SK-N-SH (cell line): ENCODE results near the gene PRKCA. TPM values are rescaled to one million over a fixed set of nuclear protein-coding genes. Genes with fewer than 3 reads are reported as not detected.

ENCODE experiments used
- CTCF ChIA-PET: fragments of 300-600, 350-600 bp; formaldehyde crosslinking; extraction: SDS; loops from one replicate; lab custom pipeline; 2021; lab: Yijun Ruan, JAX
- POLR2A ChIA-PET: fragments of 350-600 bp; sonication (Branson Sonifier 250); formaldehyde crosslinking; extraction: SDS; loops from one replicate; lab custom pipeline; 2020; ENCODE audit warnings: antibody characterized with exemption, inconsistent platforms; lab: Yijun Ruan, JAX
- DNase-seq: peaks from one replicate; pipeline ENCODE4 v3.0.0; 2012
- H2AFZ ChIP-seq: fragments of 200-600 bp; sonication (generic); 2 replicates; pipeline ENCODE4 v1.8.1; 2016; ENCODE audit warnings: antibody characterized with exemption, mild to moderate bottlenecking, low read depth
- H3F3A ChIP-seq: fragments of 200-600 bp; sonication (generic); replicated peaks from 2 replicates; pipeline ENCODE3; 2016; ENCODE audit warnings: antibody characterized with exemption, mild to moderate bottlenecking; ENCODE audit not compliant: insufficient read depth
- H3K27ac ChIP-seq, 2 experiments: fragments of 200-500 bp in 1 of 2; fragments of 200-600 bp in 1 of 2; sonication (Bioruptor generic) in 1 of 2; sonication (generic), shearing (Covaris generic) in 1 of 2; 2 replicates each; pipeline versions ENCODE4 v1.5.1 to v1.6.1; 2014 to 2016; ENCODE audit warnings: low read depth in 2 of 2, inconsistent platforms in 1 of 2, low read length in 1 of 2, mild to moderate bottlenecking in 1 of 2, mixed read lengths in 1 of 2
- H3K27me3 ChIP-seq: fragments of 200-600 bp; sonication (generic), shearing (Covaris generic); 2 replicates; pipeline ENCODE4 v1.6.1; 2016; ENCODE audit warnings: mixed run types; ENCODE audit not compliant: insufficient read depth
- H3K36me3 ChIP-seq, 2 experiments: fragments of 200-500 bp in 1 of 2; fragments of 200-600 bp in 1 of 2; sonication (Bioruptor generic) in 1 of 2; sonication (generic) in 1 of 2; replicated peaks in 1 of 2; 2 replicates each; pipeline versions ENCODE3 to v1.5.1; 2014 to 2016; ENCODE audit warnings: low read length in 1 of 2, mild to moderate bottlenecking in 1 of 2; ENCODE audit not compliant: insufficient read depth in 2 of 2, control insufficient read depth in 1 of 2
- H3K4me1 ChIP-seq, 2 experiments: fragments of 200-500 bp in 1 of 2; fragments of 200-600 bp in 1 of 2; sonication (Bioruptor generic) in 1 of 2; sonication (generic), shearing (Covaris generic) in 1 of 2; 2 replicates each; pipeline versions ENCODE4 v1.5.1 to v1.6.1; 2014 to 2016; ENCODE audit warnings: low read depth in 1 of 2, low read length in 1 of 2, mixed run types in 1 of 2; ENCODE audit not compliant: insufficient read depth in 2 of 2, control insufficient read depth in 1 of 2
- H3K4me2 ChIP-seq: fragments of 200-600 bp; sonication (generic), shearing (Covaris generic); 2 replicates; pipeline ENCODE4 v1.6.1; 2017; ENCODE audit warnings: mixed run types
- H3K4me3 ChIP-seq, 2 experiments: fragments of 200-500 bp in 1 of 2; fragments of 200-600 bp in 1 of 2; sonication (Bioruptor generic) in 1 of 2; sonication (generic), shearing (Covaris generic) in 1 of 2; 2 replicates each; pipeline versions ENCODE4 v1.5.1 to v1.8.1; 2014 to 2016; ENCODE audit warnings: low read depth in 2 of 2, inconsistent platforms in 1 of 2, low read length in 1 of 2, mild to moderate bottlenecking in 1 of 2, mixed read lengths in 1 of 2, moderate library complexity in 1 of 2
- H3K79me2 ChIP-seq: fragments of 200-600 bp; sonication (generic); 2 replicates; pipeline ENCODE4 v1.8.1; 2017; ENCODE audit warnings: mild to moderate bottlenecking; ENCODE audit not compliant: insufficient read depth
- H3K9ac ChIP-seq: fragments of 200-600 bp; sonication (generic); 2 replicates; pipeline ENCODE4 v1.6.1; 2017; ENCODE audit warnings: mixed run types
- H3K9me2 ChIP-seq: fragments of 200-600 bp; sonication (generic); 2 replicates; pipeline ENCODE4 v1.6.1; 2017; ENCODE audit warnings: mixed run types
- H3K9me3 ChIP-seq: fragments of 200-600 bp; sonication (generic); 2 replicates; pipeline ENCODE4 v1.6.1; 2017; ENCODE audit warnings: mixed run types, mild to moderate bottlenecking, moderate library complexity
- H4K20me1 ChIP-seq: fragments of 200-600 bp; sonication (generic); 2 replicates; pipeline ENCODE4 v1.6.1; 2017; ENCODE audit warnings: mild to moderate bottlenecking, mixed run types; ENCODE audit not compliant: insufficient read depth
- FOXJ3 ChIP-seq: sonication (generic); formaldehyde crosslinking; IDR thresholded peaks from 2 replicates; pipeline ENCODE4 v1.5.1; 2020; ENCODE audit warnings: mild to moderate bottlenecking, missing genetic modification reagents
- GATA2 ChIP-seq: sonication (generic); formaldehyde crosslinking; IDR thresholded peaks from 2 replicates; pipeline ENCODE4 v1.5.0; 2020; ENCODE audit warnings: mild to moderate bottlenecking, missing genetic modification reagents
- MAX ChIP-seq: IDR thresholded peaks from 2 replicates; pipeline ENCODE4 v1.4.0; 2012; ENCODE audit warnings: low read depth
- MXI1 ChIP-seq: IDR thresholded peaks from 2 replicates; pipeline ENCODE4 v1.6.1; 2012; ENCODE audit warnings: mild to moderate bottlenecking, low read depth, low read length, improper control_type of control experiment
- NFIC ChIP-seq: IDR thresholded peaks from 2 replicates; pipeline ENCODE4 v1.4.0; 2012; ENCODE audit warnings: borderline replicate concordance
- RCOR1 ChIP-seq: fragments of 150-350 bp; IDR thresholded peaks from 2 replicates; pipeline ENCODE4 v1.6.1; 2017; ENCODE audit warnings: antibody characterized with exemption, low read length
- TCF12 ChIP-seq: IDR thresholded peaks from 2 replicates; pipeline ENCODE4 v1.4.0; 2012
- YY1 ChIP-seq: IDR thresholded peaks from 2 replicates; pipeline ENCODE4 v1.4.0; 2012; ENCODE audit warnings: low read depth, mild to moderate bottlenecking
- WGBS: methylation state at CpG from one replicate; pipeline ENCODE4 v1.1.6; 2017; ENCODE audit warnings: low lambda C conversion rate; 5-methylcytosine and 5-hydroxymethylcytosine counted together
- polyA plus RNA-seq, 3 experiments: library from polyadenylated mRNA; depleted of rRNA; stranded (reverse); fragments of >200 nt; gene quantifications; 2 replicates each; pipeline ENCODE4 v1.2.3, GENCODE V29; 2012
- TF ChIP-seq, protein P1 (sequence below): IDR thresholded peaks from 2 replicates; pipeline ENCODE4 v1.4.0; 2012; ENCODE audit warnings: low read depth, borderline replicate concordance

PRKCA gene
- polyA plus RNA-seq, 1 of the 3 experiments (the other 2 are of a cell fraction), result 108 TPM

DNA sequence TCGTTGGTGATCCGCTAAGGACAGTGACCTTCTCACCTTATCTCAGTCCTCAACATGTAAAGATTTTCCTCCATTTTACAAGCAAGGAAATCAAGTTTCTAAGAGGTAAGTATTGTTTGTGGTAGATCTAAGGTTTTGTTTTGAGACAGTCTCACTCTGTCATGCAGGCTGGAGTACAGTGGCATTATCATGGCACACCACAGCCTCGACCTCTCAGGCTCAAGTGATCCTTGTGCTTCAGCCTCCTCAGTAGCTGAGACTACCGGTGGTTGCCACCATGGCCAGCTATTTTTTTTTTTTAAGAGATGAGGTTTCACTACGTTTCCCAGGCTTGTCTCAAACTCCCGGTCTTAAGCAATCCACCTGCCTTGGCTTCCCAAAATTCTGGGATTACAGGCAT lies 34.9 kb downstream of the PRKCA start:
- Histone ChIP-seq H3K9ac (no peak overlapping the region), H3K9me3 (no peaks in the 10 kb centered on the region), H3K79me2 (peaks cover 100% of the 10 kb centered on the region), H3F3A (peaks cover 24% of the 10 kb centered on the region), H4K20me1 (peaks cover 93% of the 10 kb centered on the region), H3K4me2 (no peak overlapping the region), H3K4me1 (peaks cover 10 to 34% of the 10 kb centered on the region in 2 experiments), H3K36me3 (peaks cover 14 to 62% of the 10 kb centered on the region in 2 experiments), H3K27me3 (no peaks in the 10 kb centered on the region), H3K4me3 (no peak overlapping the region), H3K27ac (0 out of 4 replicates have a peak overlapping the region, but pooled peaks of 1 of the 2 experiments have one; percentile 1), H3K9me2 (no peaks in the 10 kb centered on the region), H2AFZ (no peak overlapping the region)
- 91% methylated on average over 6 of the region's 6 CpGs for WGBS
- no peak for TF ChIP-seq RCOR1
- TF ChIP-seq MAX, result no peak
- ChIA-PET POLR2A (no interaction called here), CTCF (interaction anchor here (0.9 to 1.5 kb wide), 4 partner anchors 9 to 213 kb away, joined by 3 to 7 read pairs (median 4); no protein-coding TSS in a partner anchor)
- DNase-seq, result no peak

- DNase-seq, result no peak
- no peaks in the 10 kb centered on the region for H3K27me3 ChIP-seq
- no peaks in the 10 kb centered on the region for H3K9me2 ChIP-seq
- H3K4me3 ChIP-seq, result no peak overlapping the region
- no peak overlapping the region for H3K9ac ChIP-seq
- peaks cover 100% of the 10 kb centered on the region for H3K79me2 ChIP-seq
- peaks cover 93% of the 10 kb centered on the region for H4K20me1 ChIP-seq
- 0 out of 2 replicates have a peak overlapping the region, but pooled peaks have one; percentile 2 for H3K4me2 ChIP-seq
- ChIA-PET POLR2A (interaction anchor here (1.1 kb wide), 1 partner anchor 11 kb away, joined by 6 read pairs; no protein-coding TSS in a partner anchor), CTCF (interaction anchor here (0.9 to 2.2 kb wide), 4 partner anchors 9 to 213 kb away, joined by 3 to 8 read pairs (median 5); no protein-coding TSS in a partner anchor)
- H3K9me3 ChIP-seq, result no peaks in the 10 kb centered on the region
- H3K36me3 ChIP-seq, result peaks cover 14 to 60% of the 10 kb centered on the region in 2 experiments
- WGBS, result 83% methylated on average over 6 of the region's 6 CpGs
- H2AFZ ChIP-seq, result no peak overlapping the region
- peaks cover 10 to 34% of the 10 kb centered on the region in 2 experiments for H3K4me1 ChIP-seq
- TF ChIP-seq YY1, result no peak
- no peak for TF ChIP-seq FOXJ3
- no peak for TF ChIP-seq MXI1
- no peak for TF ChIP-seq GATA2 (CRISPR knock-in tag)
- TF ChIP-seq MAX, result no peak
- no peak for TF ChIP-seq NFIC
- TF ChIP-seq TCF12, result no peak
- TF ChIP-seq, protein P1, sequence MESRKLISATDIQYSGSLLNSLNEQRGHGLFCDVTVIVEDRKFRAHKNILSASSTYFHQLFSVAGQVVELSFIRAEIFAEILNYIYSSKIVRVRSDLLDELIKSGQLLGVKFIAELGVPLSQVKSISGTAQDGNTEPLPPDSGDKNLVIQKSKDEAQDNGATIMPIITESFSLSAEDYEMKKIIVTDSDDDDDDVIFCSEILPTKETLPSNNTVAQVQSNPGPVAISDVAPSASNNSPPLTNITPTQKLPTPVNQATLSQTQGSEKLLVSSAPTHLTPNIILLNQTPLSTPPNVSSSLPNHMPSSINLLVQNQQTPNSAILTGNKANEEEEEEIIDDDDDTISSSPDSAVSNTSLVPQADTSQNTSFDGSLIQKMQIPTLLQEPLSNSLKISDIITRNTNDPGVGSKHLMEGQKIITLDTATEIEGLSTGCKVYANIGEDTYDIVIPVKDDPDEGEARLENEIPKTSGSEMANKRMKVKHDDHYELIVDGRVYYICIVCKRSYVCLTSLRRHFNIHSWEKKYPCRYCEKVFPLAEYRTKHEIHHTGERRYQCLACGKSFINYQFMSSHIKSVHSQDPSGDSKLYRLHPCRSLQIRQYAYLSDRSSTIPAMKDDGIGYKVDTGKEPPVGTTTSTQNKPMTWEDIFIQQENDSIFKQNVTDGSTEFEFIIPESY, result no peak
- peaks cover 29% of the 10 kb centered on the region for H3F3A ChIP-seq
- H3K27ac ChIP-seq, result 0 out of 4 replicates have a peak overlapping the region, but pooled peaks of 1 of the 2 experiments have one; percentile 1
These were observed 35.6 kb downstream of the PRKCA start for GRCh38 chr17:66337866-66338485.
